Measurements from ENCODE around the gene EXOC4. TPM values are rescaled to one million over a fixed set of nuclear protein-coding genes. Genes with fewer than 3 reads are reported as not detected.

EXOC4 gene
- total RNA-seq, 1 donor from 2014 or later: 94.0 TPM

DNA sequence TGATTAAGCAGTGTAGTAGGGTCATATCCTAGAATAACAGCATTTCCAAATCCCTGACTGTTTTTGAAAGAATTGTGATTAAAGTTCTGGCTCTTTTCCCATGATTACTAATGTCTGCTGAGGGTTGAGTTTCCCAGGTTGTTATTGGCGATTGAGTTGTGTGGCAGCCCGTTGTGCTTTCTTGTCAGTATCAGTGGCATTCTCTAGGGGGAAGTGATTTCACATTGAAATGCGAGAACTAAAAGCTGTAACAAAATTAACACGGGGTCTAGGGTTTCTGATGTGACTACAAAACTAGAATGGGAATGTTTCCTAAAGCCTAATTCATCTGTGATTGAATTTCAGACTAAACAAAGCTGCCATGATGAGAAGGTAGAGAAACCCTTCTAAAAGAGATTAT, 349.4 kb downstream of the EXOC4 start:
- H3K27me3 Mint-ChIP-seq (ENCODE audit: unreplicated experiment): no peaks in the 10 kb centered on the region
- H3K36me3 Mint-ChIP-seq (ENCODE audit: low read depth, unreplicated experiment): no peaks in the 10 kb centered on the region
- DNase-seq (ENCODE audit: low spot score): no peak
- H3K4me1 Mint-ChIP-seq (ENCODE audit: unreplicated experiment): no peaks in the 10 kb centered on the region
- H3K9me3 Mint-ChIP-seq (ENCODE audit: unreplicated experiment): no peaks in the 10 kb centered on the region
- TF ChIP-seq, protein P1, sequence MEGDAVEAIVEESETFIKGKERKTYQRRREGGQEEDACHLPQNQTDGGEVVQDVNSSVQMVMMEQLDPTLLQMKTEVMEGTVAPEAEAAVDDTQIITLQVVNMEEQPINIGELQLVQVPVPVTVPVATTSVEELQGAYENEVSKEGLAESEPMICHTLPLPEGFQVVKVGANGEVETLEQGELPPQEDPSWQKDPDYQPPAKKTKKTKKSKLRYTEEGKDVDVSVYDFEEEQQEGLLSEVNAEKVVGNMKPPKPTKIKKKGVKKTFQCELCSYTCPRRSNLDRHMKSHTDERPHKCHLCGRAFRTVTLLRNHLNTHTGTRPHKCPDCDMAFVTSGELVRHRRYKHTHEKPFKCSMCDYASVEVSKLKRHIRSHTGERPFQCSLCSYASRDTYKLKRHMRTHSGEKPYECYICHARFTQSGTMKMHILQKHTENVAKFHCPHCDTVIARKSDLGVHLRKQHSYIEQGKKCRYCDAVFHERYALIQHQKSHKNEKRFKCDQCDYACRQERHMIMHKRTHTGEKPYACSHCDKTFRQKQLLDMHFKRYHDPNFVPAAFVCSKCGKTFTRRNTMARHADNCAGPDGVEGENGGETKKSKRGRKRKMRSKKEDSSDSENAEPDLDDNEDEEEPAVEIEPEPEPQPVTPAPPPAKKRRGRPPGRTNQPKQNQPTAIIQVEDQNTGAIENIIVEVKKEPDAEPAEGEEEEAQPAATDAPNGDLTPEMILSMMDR (IDR thresholded peaks at IDR 0.05; ENCODE audit: unreplicated experiment): no peak
- no peak overlapping the region for H3K4me3 Mint-ChIP-seq (ENCODE audit: unreplicated experiment)
- no peak overlapping the region for H3K27ac Mint-ChIP-seq (ENCODE audit: unreplicated experiment)

DNA sequence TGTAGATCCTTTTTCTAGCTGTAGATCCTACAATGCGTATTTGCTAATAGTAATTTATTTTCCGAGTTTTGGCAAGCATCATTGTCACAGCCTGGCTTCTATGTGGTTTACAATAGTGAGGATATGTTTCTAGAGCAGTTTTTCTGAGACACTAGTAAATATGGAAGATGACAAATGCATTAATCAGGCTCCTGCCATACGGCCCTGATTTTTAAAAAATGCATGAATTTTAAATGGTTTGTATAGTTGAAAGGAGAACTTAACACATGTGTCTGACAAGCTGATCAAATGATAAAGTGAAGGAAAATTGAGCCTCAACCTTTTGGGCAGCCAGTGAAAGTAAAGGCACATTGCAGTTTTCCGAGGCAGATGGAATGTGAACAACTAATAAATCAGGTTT, 354.1 kb downstream of the EXOC4 start:
- no peak overlapping the region for H3K4me3 Mint-ChIP-seq (ENCODE audit: unreplicated experiment)
- H3K4me1 Mint-ChIP-seq (ENCODE audit: unreplicated experiment): peaks cover 7% of the 10 kb centered on the region
- H3K9me3 Mint-ChIP-seq (ENCODE audit: unreplicated experiment): no peaks in the 10 kb centered on the region
- no peak for DNase-seq (ENCODE audit: low spot score)
- no peaks in the 10 kb centered on the region for H3K27me3 Mint-ChIP-seq (ENCODE audit: unreplicated experiment)
- H3K36me3 Mint-ChIP-seq (ENCODE audit: low read depth, unreplicated experiment): no peaks in the 10 kb centered on the region
- TF ChIP-seq, protein P1 (IDR thresholded peaks at IDR 0.05; ENCODE audit: unreplicated experiment): no peak
- no peak overlapping the region for H3K27ac Mint-ChIP-seq (ENCODE audit: unreplicated experiment)

DNA sequence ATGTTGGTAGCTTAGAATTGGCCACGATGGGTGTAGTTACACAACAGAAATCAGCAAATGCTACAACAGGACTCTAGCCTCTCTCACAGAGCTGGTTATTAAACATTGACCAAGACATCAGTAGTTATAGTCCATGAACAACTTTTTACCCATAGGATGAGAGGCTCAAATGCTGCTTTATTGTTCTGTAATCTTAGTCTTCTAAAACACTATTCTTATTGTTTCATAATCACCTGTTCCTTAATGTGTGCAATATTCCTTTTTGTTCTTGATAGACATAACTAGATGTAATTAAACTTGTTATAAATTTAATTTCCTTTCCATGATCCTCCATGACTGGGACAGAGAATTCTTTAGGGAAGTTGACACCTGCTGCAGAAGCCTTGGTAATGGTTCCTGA, 356.9 kb downstream of the EXOC4 start:
- Mint-ChIP-seq H3K4me3 (ENCODE audit: unreplicated experiment) (no peak overlapping the region), H3K27ac (ENCODE audit: unreplicated experiment) (no peak overlapping the region)
- DNase-seq (ENCODE audit: low spot score): no peak

DNA sequence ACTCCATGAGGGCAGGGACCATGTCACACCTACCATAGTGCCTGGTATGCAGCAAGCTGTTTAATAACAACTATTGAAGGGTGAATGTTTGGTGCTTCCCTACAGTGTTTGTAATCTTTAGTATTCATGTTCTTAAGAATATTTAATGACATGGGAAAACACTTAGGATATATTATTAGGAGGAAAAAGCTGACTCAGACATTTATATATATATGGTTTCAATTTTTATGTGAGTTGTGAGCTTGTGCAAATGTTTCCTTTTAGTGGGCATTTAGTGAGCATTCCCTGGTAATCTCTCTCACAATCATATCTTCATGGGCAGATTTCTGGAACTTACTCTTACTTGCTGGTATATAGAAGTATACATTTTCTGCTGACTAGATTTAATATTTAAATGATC, 359.1 kb downstream of the EXOC4 start:
- no peak overlapping the region for H3K27ac Mint-ChIP-seq (ENCODE audit: unreplicated experiment)
- TF ChIP-seq, protein P1 (IDR thresholded peaks at IDR 0.05; ENCODE audit: unreplicated experiment): no peak
- H3K9me3 Mint-ChIP-seq (ENCODE audit: unreplicated experiment): no peaks in the 10 kb centered on the region
- no peaks in the 10 kb centered on the region for H3K27me3 Mint-ChIP-seq (ENCODE audit: unreplicated experiment)
- no peak overlapping the region for H3K4me3 Mint-ChIP-seq (ENCODE audit: unreplicated experiment)
- peaks cover 38% of the 10 kb centered on the region for H3K4me1 Mint-ChIP-seq (ENCODE audit: unreplicated experiment)
- no peak for DNase-seq (ENCODE audit: low spot score)
- H3K36me3 Mint-ChIP-seq (ENCODE audit: low read depth, unreplicated experiment): no peaks in the 10 kb centered on the region

More for the DNA sequence above, 356.9 kb downstream of the EXOC4 start:
- H3K27me3 Mint-ChIP-seq (ENCODE audit: unreplicated experiment): no peaks in the 10 kb centered on the region
- H3K36me3 Mint-ChIP-seq (ENCODE audit: low read depth, unreplicated experiment): no peaks in the 10 kb centered on the region
- no peaks in the 10 kb centered on the region for H3K9me3 Mint-ChIP-seq (ENCODE audit: unreplicated experiment)
- TF ChIP-seq, protein P1 (IDR thresholded peaks at IDR 0.05; ENCODE audit: unreplicated experiment): no peak
- peaks cover 29% of the 10 kb centered on the region for H3K4me1 Mint-ChIP-seq (ENCODE audit: unreplicated experiment)

DNA sequence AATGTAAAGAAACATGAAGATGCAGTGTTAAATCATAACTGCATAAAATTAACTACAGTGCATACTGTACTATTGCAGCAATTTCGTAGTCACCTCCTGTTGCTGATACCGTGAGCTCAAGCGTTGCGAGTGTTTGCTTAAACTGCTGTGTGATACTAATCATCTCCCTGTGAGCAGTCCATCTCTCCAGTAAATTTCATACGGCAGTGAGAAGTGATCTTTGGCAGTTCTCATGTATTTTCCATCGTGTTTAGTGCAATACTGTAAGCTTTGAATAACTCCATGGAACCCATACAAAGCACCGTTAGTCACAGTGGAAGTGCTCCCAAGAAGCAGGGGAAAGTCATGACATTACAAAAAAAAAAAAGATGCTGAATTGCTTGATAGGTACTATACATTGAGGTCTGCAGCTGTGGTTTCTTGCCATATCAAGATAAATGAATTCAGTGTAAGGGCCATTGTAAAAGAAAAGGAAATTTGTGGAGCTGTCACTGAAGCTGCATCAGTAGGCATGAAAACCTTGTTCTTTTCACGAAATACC, 360.4 kb downstream of the EXOC4 start:
- no peak for DNase-seq (ENCODE audit: low spot score)
- TF ChIP-seq, protein P1 (IDR thresholded peaks at IDR 0.05; ENCODE audit: unreplicated experiment): no peak
- Mint-ChIP-seq H3K27ac (ENCODE audit: unreplicated experiment) (peak overlapping the region; percentile 70), H3K36me3 (ENCODE audit: low read depth, unreplicated experiment) (no peaks in the 10 kb centered on the region), H3K4me1 (ENCODE audit: unreplicated experiment) (peaks cover 38% of the 10 kb centered on the region), H3K9me3 (ENCODE audit: unreplicated experiment) (no peaks in the 10 kb centered on the region), H3K4me3 (ENCODE audit: unreplicated experiment) (no peak overlapping the region), H3K27me3 (ENCODE audit: unreplicated experiment) (no peaks in the 10 kb centered on the region)
